H1 (cell line): ENCODE results near the gene DHRS2. TPM values are rescaled to one million over a fixed set of nuclear protein-coding genes. Genes with fewer than 3 reads are reported as not detected.

Experiments
- CTCF ChIA-PET: fragments of 300-600 bp; sonication (Branson Sonifier 250); formaldehyde crosslinking; loops from one replicate; lab custom pipeline; 2021; ENCODE audit not compliant: partially characterized antibody; lab: Charles Lee
- POLR2A ChIA-PET: fragments of 300-600 bp; sonication (Branson Sonifier 250); formaldehyde crosslinking; loops from one replicate; lab custom pipeline; 2021; ENCODE audit warnings: inconsistent platforms; ENCODE audit not compliant: partially characterized antibody; lab: Charles Lee
- DNase-seq, 2 experiments: peaks; one replicate each; pipeline versions ENCODE4 v3.0.0 to v3.0.0-alpha.2; 2010 to 2022; ENCODE audit warnings: low spot score in 2 of 2, low read depth in 1 of 2, mixed read lengths in 1 of 2
- FAIRE-seq: peaks from 2 replicates; lab custom pipeline; 2011; peaks lifted over from hg19 to GRCh38; lab: Jason Lieb, UNC
- H2AFZ ChIP-seq: 2 replicates; pipeline ENCODE4 v1.8.1; 2012; ENCODE audit warnings: low read length, inconsistent platforms
- H2AK5ac ChIP-seq: 2 replicates; pipeline ENCODE4 v1.6.1; 2013; ENCODE audit warnings: low read depth, low read length
- H2BK120ac ChIP-seq: replicated peaks from 2 replicates; pipeline ENCODE3; 2013; ENCODE audit warnings: low read depth, low read length, inconsistent platforms
- H2BK12ac ChIP-seq: 2 replicates; pipeline ENCODE4 v1.6.1; 2013; ENCODE audit warnings: low read depth, low read length
- H2BK15ac ChIP-seq: 2 replicates; pipeline ENCODE4 v1.6.1; 2013; ENCODE audit warnings: low read length
- H2BK20ac ChIP-seq: 2 replicates; pipeline ENCODE4 v1.6.1; 2013; ENCODE audit warnings: low read length
- H2BK5ac ChIP-seq: 2 replicates; pipeline ENCODE4 v1.6.1; 2013; ENCODE audit warnings: low read depth, low read length
- H3K14ac ChIP-seq: 2 replicates; pipeline ENCODE4 v1.6.1; 2013; ENCODE audit warnings: inconsistent platforms; ENCODE audit not compliant: insufficient read length
- H3K18ac ChIP-seq: 2 replicates; pipeline ENCODE4 v1.6.1; 2013; ENCODE audit warnings: low read length; ENCODE audit errors: extremely low read depth
- H3K23ac ChIP-seq: 2 replicates; pipeline ENCODE4 v1.6.1; 2013; ENCODE audit warnings: inconsistent platforms; ENCODE audit not compliant: insufficient read length
- H3K23me2 ChIP-seq: 2 replicates; pipeline ENCODE4 v1.6.1; 2013; ENCODE audit warnings: low read depth, low read length
- H3K27ac ChIP-seq: 2 replicates; pipeline ENCODE4 v1.6.1; 2011; ENCODE audit warnings: low read depth, low read length, inconsistent platforms
- H3K27me3 ChIP-seq, 4 experiments: replicated peaks in 1 of 4; 1 replicate in 1 of 4; 2 replicates in 3 of 4; pipeline versions ENCODE4 v1.6.1 to v1.8.1; 2011 to 2013; ENCODE audit warnings: low read length in 3 of 4, mild to moderate bottlenecking in 3 of 4, inconsistent platforms in 2 of 4, mixed read lengths in 2 of 4, moderate library complexity in 1 of 4; ENCODE audit not compliant: control insufficient read depth in 3 of 4, insufficient read depth in 3 of 4; ENCODE audit errors: extremely low read depth in 1 of 4
- H3K36me3 ChIP-seq, 4 experiments: 2 replicates each; pipeline versions ENCODE4 v1.6.1 to v1.8.1; 2011 to 2013; ENCODE audit warnings: mild to moderate bottlenecking in 4 of 4, low read length in 3 of 4, moderate library complexity in 2 of 4, control low read depth in 1 of 4, inconsistent platforms in 1 of 4; ENCODE audit not compliant: insufficient read depth in 4 of 4, control insufficient read depth in 2 of 4
- H3K4ac ChIP-seq: replicated peaks from 2 replicates; pipeline ENCODE3; 2013; ENCODE audit warnings: low read length, low read depth, mixed read lengths, inconsistent platforms; ENCODE audit not compliant: insufficient read length
- H3K4me1 ChIP-seq, 4 experiments: replicated peaks in 1 of 4; 1 replicate in 1 of 4; 2 replicates in 3 of 4; pipeline versions ENCODE4 v1.6.1 to v1.8.1; 2011 to 2013; ENCODE audit warnings: low read length in 3 of 4, inconsistent platforms in 2 of 4, mixed read lengths in 1 of 4; ENCODE audit not compliant: insufficient read depth in 4 of 4, control insufficient read depth in 3 of 4
- H3K4me2 ChIP-seq, 2 experiments: 2 replicates each; pipeline versions ENCODE4 v1.6.1 to v1.8.1; 2011 to 2013; ENCODE audit warnings: low read depth in 2 of 2, low read length in 2 of 2, control low read depth in 1 of 2, inconsistent platforms in 1 of 2, mild to moderate bottlenecking in 1 of 2; ENCODE audit not compliant: insufficient read depth in 1 of 2
- H3K4me3 ChIP-seq, 4 experiments: fragments of 200-600, 300-600 bp in 1 of 4; sonication (generic), shearing (Covaris generic), sonication (Bioruptor Twin) in 1 of 4; 2 replicates each; pipeline versions ENCODE4 v1.5.1 to v1.8.1; 2011 to 2016; ENCODE audit warnings: low read length in 4 of 4, low read depth in 3 of 4, control low read depth in 2 of 4, inconsistent platforms in 2 of 4, mild to moderate bottlenecking in 2 of 4, mixed read lengths in 1 of 4, moderate library complexity in 1 of 4; ENCODE audit not compliant: insufficient read depth in 2 of 4; ENCODE audit errors: extremely low read depth in 1 of 4
- H3K56ac ChIP-seq: replicated peaks from 2 replicates; pipeline ENCODE3; 2013; ENCODE audit warnings: low read depth, mild to moderate bottlenecking, mixed read lengths, low read length, inconsistent platforms; ENCODE audit not compliant: insufficient read length
- H3K79me1 ChIP-seq: 2 replicates; pipeline ENCODE4 v1.6.1; 2013; ENCODE audit warnings: low read depth, low read length, control low read depth
- H3K79me2 ChIP-seq, 2 experiments: 2 replicates each; pipeline versions ENCODE4 v1.6.1 to v1.8.1; 2012 to 2013; ENCODE audit warnings: low read length in 2 of 2, mild to moderate bottlenecking in 2 of 2, inconsistent platforms in 1 of 2; ENCODE audit not compliant: insufficient read depth in 2 of 2, control insufficient read depth in 1 of 2
- H3K9ac ChIP-seq, 4 experiments: replicated peaks in 1 of 4; 1 replicate in 1 of 4; 2 replicates in 3 of 4; pipeline versions ENCODE4 v1.6.1 to v1.8.1; 2011 to 2013; ENCODE audit warnings: low read depth in 3 of 4, low read length in 3 of 4, control low read depth in 2 of 4, mild to moderate bottlenecking in 2 of 4, moderate library complexity in 2 of 4, inconsistent platforms in 1 of 4; ENCODE audit errors: extremely low read depth in 1 of 4
- H3K9me3 ChIP-seq, 2 experiments: 2 replicates each; pipeline versions ENCODE4 v1.6.1 to v1.8.1; 2012 to 2013; ENCODE audit warnings: mild to moderate bottlenecking in 2 of 2, moderate library complexity in 2 of 2, control low read depth in 1 of 2, inconsistent platforms in 1 of 2, low read depth in 1 of 2, low read length in 1 of 2, mixed read lengths in 1 of 2; ENCODE audit not compliant: insufficient read depth in 2 of 2
- H4K20me1 ChIP-seq, 2 experiments: replicated peaks in 1 of 2; 2 replicates each; pipeline versions ENCODE3 to v1.8.1; 2011 to 2013; ENCODE audit warnings: inconsistent platforms in 2 of 2, low read length in 2 of 2, mild to moderate bottlenecking in 1 of 2; ENCODE audit not compliant: insufficient read depth in 2 of 2, control insufficient read depth in 1 of 2
- H4K5ac ChIP-seq: 2 replicates; pipeline ENCODE4 v1.6.1; 2013; ENCODE audit warnings: low read length, low read depth, mixed read lengths, inconsistent platforms; ENCODE audit not compliant: insufficient read length
- H4K8ac ChIP-seq: 2 replicates; pipeline ENCODE4 v1.8.0; 2013; ENCODE audit warnings: mild to moderate bottlenecking, moderate library complexity, low read length, inconsistent platforms; ENCODE audit not compliant: insufficient read depth; ENCODE audit errors: extremely low read depth
- H4K91ac ChIP-seq: replicated peaks from 2 replicates; pipeline ENCODE3; 2013; ENCODE audit warnings: low read length, mixed read lengths, inconsistent platforms; ENCODE audit not compliant: insufficient read length
- ASH2L ChIP-seq: fragments of 200-600, 300-600 bp; sonication (generic); IDR thresholded peaks from one replicate; pipeline ENCODE4 v1.7.1; 2017; ENCODE audit warnings: low read length
- CBX5 ChIP-seq: fragments of 300-800, 300-1000 bp; sonication (generic); IDR thresholded peaks from 2 replicates; pipeline ENCODE4 v1.7.1; 2016; ENCODE audit warnings: antibody characterized with exemption, low read length, low read depth
- CHD1 ChIP-seq: IDR thresholded peaks from 2 replicates; pipeline ENCODE4 v1.6.1; 2012; ENCODE audit warnings: low read depth, low read length, improper control_type of control experiment
- CHD2 ChIP-seq: IDR thresholded peaks from 2 replicates; pipeline ENCODE4 v1.6.1; 2012; ENCODE audit warnings: low read length, improper control_type of control experiment
- EGR1 ChIP-seq: IDR thresholded peaks from 2 replicates; pipeline ENCODE4 v1.6.1; 2011; ENCODE audit warnings: low read depth, low read length, borderline replicate concordance
- HDAC6 ChIP-seq: IDR thresholded peaks from one replicate; pipeline ENCODE4 v1.7.1; 2012; ENCODE audit warnings: low read depth, mild to moderate bottlenecking, inconsistent platforms, low read length, moderate library complexity
- KDM1A ChIP-seq: fragments of 200-600, 300-600 bp; sonication (generic); IDR thresholded peaks from 2 replicates; pipeline ENCODE4 v1.7.1; 2016; ENCODE audit warnings: mild to moderate bottlenecking, low read length, borderline replicate concordance
- KDM4A ChIP-seq: IDR thresholded peaks from one replicate; pipeline ENCODE4 v1.7.1; 2012; ENCODE audit warnings: low read depth, mild to moderate bottlenecking, moderate library complexity, low read length, inconsistent platforms; ENCODE audit not compliant: severe bottlenecking
- NANOG ChIP-seq: IDR thresholded peaks from 2 replicates; pipeline ENCODE4 v1.6.1; 2011; ENCODE audit warnings: low read length, low read depth, mild to moderate bottlenecking, inconsistent platforms; ENCODE audit not compliant: insufficient read depth, poor library complexity, severe bottlenecking
- SRF ChIP-seq: IDR thresholded peaks from 2 replicates; pipeline ENCODE4 v1.6.1; 2011; ENCODE audit warnings: mild to moderate bottlenecking, low read depth, low read length, moderate library complexity
- TAF7 ChIP-seq: optimal IDR thresholded peaks from 2 replicates; pipeline ENCODE3; 2011; ENCODE audit warnings: low read depth, mild to moderate bottlenecking, inconsistent platforms, low read length, moderate library complexity, borderline replicate concordance
- WGBS, 2 experiments: shearing (Covaris generic) in 1 of 2; methylation state at CpG; one replicate each; pipeline versions ENCODE4 v1.1.6 to v1.1.7; 2013 to 2015; ENCODE audit warnings: low lambda C conversion rate in 2 of 2, mixed read lengths in 2 of 2, inconsistent platforms in 1 of 2, low coverage in 1 of 2, missing lambda C conversion rate in 1 of 2; ENCODE audit not compliant: insufficient replicate concordance in 2 of 2, insufficient coverage in 1 of 2, insufficient read length in 1 of 2; ENCODE audit errors: extremely low coverage in 1 of 2, missing lambda C conversion rate in 1 of 2; 5-methylcytosine and 5-hydroxymethylcytosine counted together
- polyA plus RNA-seq, 7 experiments: library from polyadenylated mRNA; depleted of rRNA in 3 of 7; stranded (reverse) in 5 of 7; unstranded in 2 of 7; fragments of >200 nt in 5 of 7; fragments of 200-250 nt in 2 of 7; gene quantifications; 1 replicate in 5 of 7; 2 replicates in 1 of 7; 4 replicates in 1 of 7; pipeline versions ENCODE4 v1.2.1 to v1.2.3, GENCODE V29; 2011 to 2013; ENCODE audit warnings: missing spikeins in 2 of 7, mixed read lengths in 2 of 7
- total RNA-seq: library from RNA; stranded (reverse); fragmentation: NEBNext Ultra II Directional; extraction: Animal tissue kit (Norgen Biotek cat#: 25700); gene quantifications from 2 replicates; pipeline ENCODE4 v1.2.1, GENCODE V29; 2021

The DHRS2 gene
- total and polyA plus RNA-seq, 2 of the 8 experiments (the other 6 are each of a cell fraction or from before 2014, with no cell fraction given): 1.1 to 3.5 TPM

DNA sequence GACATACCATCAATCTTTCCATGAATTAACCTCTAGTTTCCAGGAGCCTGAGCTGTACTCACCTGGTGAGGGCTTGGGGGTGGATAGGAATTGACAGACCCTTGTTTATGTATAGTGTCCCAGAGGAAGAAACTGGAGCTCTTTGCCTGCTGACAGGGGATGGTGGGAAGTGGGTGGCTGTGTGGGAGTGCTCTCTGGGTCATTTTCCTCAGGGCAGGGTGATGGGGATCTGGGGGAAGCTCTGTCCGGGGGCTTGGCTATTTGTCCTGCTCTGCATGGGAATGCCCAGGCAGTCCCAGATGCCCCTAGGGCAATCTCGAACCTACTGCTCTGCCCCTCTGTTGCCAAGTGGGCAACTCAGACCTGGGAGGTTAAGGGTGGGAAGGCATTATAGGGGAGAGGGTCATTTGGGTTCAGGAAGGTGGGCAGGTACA, 21.8 kb upstream of the DHRS2 start:
- Histone ChIP-seq H2BK20ac (no peak overlapping the region), H3K4me2 (no peak overlapping the region), H3K27ac (no peak overlapping the region), H3K79me1 (no peaks in the 10 kb centered on the region), H3K18ac (no peak overlapping the region), H3K4me1 (no peaks in the 10 kb centered on the region), H3K4me3 (no peak overlapping the region), H3K14ac (no peak overlapping the region), H2BK12ac (no peak overlapping the region), H3K36me3 (no peaks in the 10 kb centered on the region), H4K91ac (no peak overlapping the region), H2BK120ac (no peak overlapping the region), H3K23ac (no peak overlapping the region), H3K27me3 (no peaks in the 10 kb centered on the region), H2AK5ac (no peak overlapping the region), H3K56ac (no peak overlapping the region), H3K9me3 (no peaks in the 10 kb centered on the region; a peak in 1 of 4 replicates), H3K4ac (no peak overlapping the region), H4K20me1 (no peaks in the 10 kb centered on the region), H2AFZ (no peak overlapping the region), H3K23me2 (0 out of 2 replicates have a peak, but pooled peaks cover 3% of the 10 kb centered on the region)
- CTCF ChIA-PET: interaction anchor here (0.7 to 6.2 kb wide), 6 partner anchors 17 to 363 kb away, joined by 3 to 53 read pairs (median 4); no protein-coding TSS in a partner anchor
- no peak for TF ChIP-seq SRF
- TF ChIP-seq CBX5: no peak
- no peak for TF ChIP-seq EGR1
- no peak for TF ChIP-seq TAF7
- TF ChIP-seq NANOG: no peak
- TF ChIP-seq CHD2: no peak
- TF ChIP-seq HDAC6: no peak
- no peak for TF ChIP-seq KDM4A
- no peak for TF ChIP-seq KDM1A
- TF ChIP-seq ASH2L: no peak
- no peak for TF ChIP-seq CHD1
- TF ChIP-seq, all 59 proteins: peak for 0
- no peak overlapping the region for H2BK15ac ChIP-seq
- H3K9ac ChIP-seq: no peak overlapping the region
- WGBS, 2 experiments: 72% methylated on average over 2 of the region's 2 CpGs; no CpG with 5 or more reads in 1 of the 2 experiments
- H4K5ac ChIP-seq: no peak overlapping the region
- FAIRE-seq: no peak
- no peak overlapping the region for H4K8ac ChIP-seq
- POLR2A ChIA-PET: no interaction called here
- no peak overlapping the region for H2BK5ac ChIP-seq
- no peaks in the 10 kb centered on the region for H3K79me2 ChIP-seq
- DNase-seq: no peak
